Activated effector memory CD4-positive, alpha-beta T cell treated with anti-CD3 and anti-CD28 coated beads, Interleukin-2, amount 50 U/mL, for 16 hours (primary cell): ENCODE measurements around the gene JAM3.
A peak's percentile ranks its signal among the peaks of the same experiment; 100 is the strongest.

Source experiments
- DNase-seq: peaks from one replicate; pipeline ENCODE4 v3.0.0-alpha.2; 2020

JAM3 gene

GRCh38 chr11:134068829-134069425 lies at the start of gene JAM3:
TSS of gene JAM3 (plus strand) at chr11:134069072. CDS start at chr11:134069084, 12 bp downstream.
- peak; percentile 98 for DNase-seq

GRCh38 chr11:134019500-134019899 lies 49.4 kb upstream of the JAM3 start:
- DNase-seq, result no peak

- no peak for DNase-seq
Measured at GRCh38 chr11:134020598-134020997, 48.3 kb upstream of the JAM3 start.

- DNase-seq, result no peak
Measured at GRCh38 chr11:134021326-134021725, 47.5 kb upstream of the JAM3 start.

GRCh38 chr11:134022748-134023147 lies 46.1 kb upstream of the JAM3 start:
- DNase-seq, result no peak

- no peak for DNase-seq
Measured at GRCh38 chr11:134024420-134025081, 44.3 kb upstream of the JAM3 start.

GRCh38 chr11:134025082-134025429 lies 43.8 kb upstream of the JAM3 start:
- no peak for DNase-seq

- DNase-seq, result no peak
Measured at GRCh38 chr11:134026655-134027343, 42.1 kb upstream of the JAM3 start.

GRCh38 chr11:134027671-134028070 lies 41.2 kb upstream of the JAM3 start:
- peak; percentile 69 for DNase-seq

GRCh38 chr11:134028368-134028920 lies 40.4 kb upstream of the JAM3 start:
- DNase-seq, result no peak

GRCh38 chr11:134030853-134031252 lies 38.0 kb upstream of the JAM3 start:
- no peak for DNase-seq

GRCh38 chr11:134032043-134032442 lies 36.8 kb upstream of the JAM3 start:
- DNase-seq, result no peak

GRCh38 chr11:134032501-134033091 lies 36.3 kb upstream of the JAM3 start:
- no peak for DNase-seq

- no peak for DNase-seq
Measured at GRCh38 chr11:134033276-134033675, 35.6 kb upstream of the JAM3 start.

- DNase-seq, result peak; percentile 83
Measured at GRCh38 chr11:134033696-134034491, 35.0 kb upstream of the JAM3 start.

GRCh38 chr11:134034496-134035381 lies 34.1 kb upstream of the JAM3 start:
- no peak for DNase-seq

GRCh38 chr11:134036492-134037045 lies 32.3 kb upstream of the JAM3 start:
- DNase-seq, result peak; percentile 67

- peak; percentile 87 for DNase-seq
Measured at GRCh38 chr11:134037046-134037908, 31.6 kb upstream of the JAM3 start.

- no peak for DNase-seq
Measured at GRCh38 chr11:134038897-134039470, 29.9 kb upstream of the JAM3 start.
